B cell (primary cell): ENCODE measurements around the gene EXOC7.
"Not testable (repeated sequence)": the region's sequence is repeated elsewhere in the genome, so short reads cannot be mapped to it uniquely, and the experiment has no call there.

Experiments
- EZH2 ChIP-seq: IDR thresholded peaks from 2 replicates; pipeline ENCODE4 v1.6.1; 2012; ENCODE audit warnings: borderline replicate concordance, low read depth, mild to moderate bottlenecking, moderate library complexity, low read length; ENCODE audit not compliant: insufficient read depth, poor library complexity, severe bottlenecking
- TF ChIP-seq, protein P1 (sequence below): fragments of 200-600 bp; IDR thresholded peaks from one replicate; pipeline ENCODE4 v1.8.0; 2022; ENCODE audit warnings: antibody characterized with exemption, mild to moderate bottlenecking

DNA sequence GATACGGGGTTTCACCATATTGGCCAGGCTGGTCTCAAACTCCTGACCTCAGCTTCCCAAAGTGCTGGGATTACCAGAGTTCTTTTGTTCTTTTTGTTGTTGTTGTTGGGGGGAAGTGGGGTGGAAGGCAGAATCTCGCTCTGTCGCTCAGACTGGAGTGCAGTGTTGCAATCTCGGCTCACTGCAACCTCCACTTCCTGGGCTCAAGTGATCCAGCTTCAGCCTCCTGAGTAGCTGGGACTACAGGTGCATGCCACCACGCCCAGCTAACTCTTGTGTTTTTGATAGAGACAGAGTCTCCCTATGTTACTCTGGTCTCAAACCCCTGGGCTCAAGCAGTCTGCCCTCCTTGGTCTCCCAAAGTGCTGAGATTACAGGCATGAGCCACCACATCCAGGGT is 25.2 kb downstream of the EXOC7 start:
- TF ChIP-seq, protein P1, sequence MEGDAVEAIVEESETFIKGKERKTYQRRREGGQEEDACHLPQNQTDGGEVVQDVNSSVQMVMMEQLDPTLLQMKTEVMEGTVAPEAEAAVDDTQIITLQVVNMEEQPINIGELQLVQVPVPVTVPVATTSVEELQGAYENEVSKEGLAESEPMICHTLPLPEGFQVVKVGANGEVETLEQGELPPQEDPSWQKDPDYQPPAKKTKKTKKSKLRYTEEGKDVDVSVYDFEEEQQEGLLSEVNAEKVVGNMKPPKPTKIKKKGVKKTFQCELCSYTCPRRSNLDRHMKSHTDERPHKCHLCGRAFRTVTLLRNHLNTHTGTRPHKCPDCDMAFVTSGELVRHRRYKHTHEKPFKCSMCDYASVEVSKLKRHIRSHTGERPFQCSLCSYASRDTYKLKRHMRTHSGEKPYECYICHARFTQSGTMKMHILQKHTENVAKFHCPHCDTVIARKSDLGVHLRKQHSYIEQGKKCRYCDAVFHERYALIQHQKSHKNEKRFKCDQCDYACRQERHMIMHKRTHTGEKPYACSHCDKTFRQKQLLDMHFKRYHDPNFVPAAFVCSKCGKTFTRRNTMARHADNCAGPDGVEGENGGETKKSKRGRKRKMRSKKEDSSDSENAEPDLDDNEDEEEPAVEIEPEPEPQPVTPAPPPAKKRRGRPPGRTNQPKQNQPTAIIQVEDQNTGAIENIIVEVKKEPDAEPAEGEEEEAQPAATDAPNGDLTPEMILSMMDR = not testable (repeated sequence)
- TF ChIP-seq EZH2 = not testable (repeated sequence)
